Measurements from ENCODE around the gene CLN5.

Gene CLN5

DNA sequence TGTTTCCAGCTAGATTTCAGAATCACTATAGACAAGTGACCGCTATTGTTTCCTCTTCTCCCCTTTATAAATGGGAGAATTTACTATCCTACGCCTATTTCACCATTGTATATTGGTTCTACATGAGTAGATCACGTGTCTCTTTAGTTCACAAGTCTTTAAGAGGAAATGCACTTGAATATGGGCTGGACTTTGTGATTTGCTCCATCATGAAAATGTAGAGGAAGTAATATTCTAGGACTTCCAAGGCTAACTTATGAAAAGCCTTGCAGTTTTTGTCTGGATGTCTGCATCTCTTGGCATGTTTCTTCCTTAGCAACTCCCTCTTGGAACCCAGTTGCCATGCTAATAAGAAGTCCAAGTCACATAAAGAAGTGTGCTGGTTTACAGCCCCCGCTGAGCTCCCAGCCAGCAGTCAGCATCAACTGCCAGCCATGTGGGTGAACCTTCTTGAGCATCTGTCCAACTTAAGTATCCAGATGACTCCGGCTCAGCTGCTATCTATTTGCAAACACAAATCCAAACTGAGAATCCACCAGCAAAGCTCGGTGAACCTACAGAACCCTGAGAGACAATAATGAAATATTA, 39.9 kb downstream of the CLN5 start:
- Histone ChIP-seq H3K27me3 (no peaks in the 10 kb centered on the region), H3K4me1 (ENCODE audit: control insufficient read depth in 1 of 2, insufficient read depth in 1 of 2, low read depth in 1 of 2, low read length in 1 of 2) (peaks cover 7 to 10% of the 10 kb centered on the region in 2 experiments), H3K27ac (no peak overlapping the region), H3K36me3 (no peaks in the 10 kb centered on the region), H3K4me3 (ENCODE audit: low read depth in 1 of 2, low read length in 1 of 2) (no peak overlapping the region), H3K9me3 (no peaks in the 10 kb centered on the region)
- TF ChIP-seq, protein P1, sequence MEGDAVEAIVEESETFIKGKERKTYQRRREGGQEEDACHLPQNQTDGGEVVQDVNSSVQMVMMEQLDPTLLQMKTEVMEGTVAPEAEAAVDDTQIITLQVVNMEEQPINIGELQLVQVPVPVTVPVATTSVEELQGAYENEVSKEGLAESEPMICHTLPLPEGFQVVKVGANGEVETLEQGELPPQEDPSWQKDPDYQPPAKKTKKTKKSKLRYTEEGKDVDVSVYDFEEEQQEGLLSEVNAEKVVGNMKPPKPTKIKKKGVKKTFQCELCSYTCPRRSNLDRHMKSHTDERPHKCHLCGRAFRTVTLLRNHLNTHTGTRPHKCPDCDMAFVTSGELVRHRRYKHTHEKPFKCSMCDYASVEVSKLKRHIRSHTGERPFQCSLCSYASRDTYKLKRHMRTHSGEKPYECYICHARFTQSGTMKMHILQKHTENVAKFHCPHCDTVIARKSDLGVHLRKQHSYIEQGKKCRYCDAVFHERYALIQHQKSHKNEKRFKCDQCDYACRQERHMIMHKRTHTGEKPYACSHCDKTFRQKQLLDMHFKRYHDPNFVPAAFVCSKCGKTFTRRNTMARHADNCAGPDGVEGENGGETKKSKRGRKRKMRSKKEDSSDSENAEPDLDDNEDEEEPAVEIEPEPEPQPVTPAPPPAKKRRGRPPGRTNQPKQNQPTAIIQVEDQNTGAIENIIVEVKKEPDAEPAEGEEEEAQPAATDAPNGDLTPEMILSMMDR (IDR thresholded peaks at IDR 0.05) = no peak

DNA sequence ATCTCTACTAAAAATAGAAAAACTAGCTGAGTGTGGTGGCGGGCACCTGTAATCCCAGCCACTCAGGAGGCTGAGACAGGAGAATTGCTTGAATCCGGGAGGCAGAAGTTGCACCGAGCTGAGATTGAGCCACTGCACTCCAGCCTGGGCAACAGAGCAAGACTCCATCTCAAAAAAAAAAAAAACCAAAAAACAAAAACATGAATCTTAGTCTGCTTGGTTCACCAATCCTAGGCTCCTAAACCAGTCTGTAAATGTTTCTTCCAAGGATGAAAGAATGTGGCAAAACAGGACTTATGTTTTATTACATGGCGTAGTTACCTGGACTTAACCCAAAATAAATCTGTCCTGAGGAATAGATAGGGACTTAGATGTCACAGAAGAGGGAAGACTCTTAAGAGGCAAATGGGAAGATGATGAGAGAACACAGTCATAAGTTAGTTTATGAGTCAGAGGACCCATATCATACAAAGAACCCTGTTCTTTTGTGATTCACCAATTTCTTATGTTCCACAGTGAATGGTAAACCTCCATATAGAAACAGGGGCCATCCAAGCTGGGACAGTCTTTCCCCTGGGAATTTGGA, 41.9 kb downstream of the CLN5 start:
- no peaks in the 10 kb centered on the region for H3K9me3 ChIP-seq
- no peaks in the 10 kb centered on the region for H3K36me3 ChIP-seq
- no peak overlapping the region for H3K27ac ChIP-seq
- H3K27me3 ChIP-seq = no peaks in the 10 kb centered on the region
- TF ChIP-seq, protein P1 (IDR thresholded peaks at IDR 0.05) = no peak
- no peaks in the 10 kb centered on the region for H3K4me1 ChIP-seq (ENCODE audit: control insufficient read depth in 1 of 2, insufficient read depth in 1 of 2, low read depth in 1 of 2, low read length in 1 of 2)
- no peak overlapping the region for H3K4me3 ChIP-seq (ENCODE audit: low read depth in 1 of 2, low read length in 1 of 2)

DNA sequence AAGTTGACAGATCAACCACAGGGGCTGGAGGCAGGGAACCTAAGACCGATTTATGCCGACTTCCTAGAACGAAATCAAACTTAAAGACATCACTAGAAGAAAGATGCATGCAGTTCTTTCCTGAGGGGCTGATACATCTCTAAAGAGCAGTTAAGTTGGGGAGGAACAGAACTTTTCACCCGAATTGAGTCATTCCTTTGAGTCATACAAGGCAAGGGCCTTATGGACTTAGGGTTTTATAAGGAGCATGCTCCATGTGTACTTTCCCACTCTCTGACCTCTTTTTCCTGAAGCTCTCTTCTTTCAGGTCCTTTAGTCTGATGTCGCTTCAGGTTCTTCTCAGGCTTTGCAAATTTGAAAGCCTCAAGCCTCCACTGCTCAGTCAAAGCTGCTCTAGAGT, 43.0 kb downstream of the CLN5 start:
- Histone ChIP-seq H3K36me3 (no peaks in the 10 kb centered on the region), H3K27me3 (no peaks in the 10 kb centered on the region), H3K27ac (no peak overlapping the region), H3K4me3 (ENCODE audit: low read depth in 1 of 2, low read length in 1 of 2) (no peak overlapping the region), H3K9me3 (no peaks in the 10 kb centered on the region), H3K4me1 (ENCODE audit: control insufficient read depth in 1 of 2, insufficient read depth in 1 of 2, low read depth in 1 of 2, low read length in 1 of 2) (no peaks in the 10 kb centered on the region)
- TF ChIP-seq, protein P1 (IDR thresholded peaks at IDR 0.05) = no peak

DNA sequence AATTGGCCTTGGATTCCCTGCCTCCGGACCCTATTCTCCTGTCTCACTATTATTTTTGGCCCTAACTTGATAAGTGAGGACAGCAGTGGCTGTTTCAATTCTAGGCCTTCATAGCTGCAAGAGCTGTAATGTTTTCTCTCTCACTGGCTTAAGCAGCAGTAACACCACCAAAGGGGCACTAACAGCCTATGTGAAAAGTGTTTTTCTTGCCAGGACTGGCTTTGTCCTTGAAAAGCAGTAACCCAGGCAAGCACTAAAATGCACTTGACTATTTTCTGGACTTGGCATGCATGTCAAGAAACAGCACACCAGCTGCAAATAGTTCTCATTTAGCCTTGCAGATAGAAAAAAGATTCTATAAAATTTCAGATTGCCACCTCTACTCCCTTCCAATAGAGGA, 44.4 kb downstream of the CLN5 start:
- TF ChIP-seq, protein P1 (IDR thresholded peaks at IDR 0.05) = no peak
- Histone ChIP-seq H3K27ac (no peak overlapping the region), H3K27me3 (no peaks in the 10 kb centered on the region), H3K36me3 (no peaks in the 10 kb centered on the region), H3K9me3 (no peaks in the 10 kb centered on the region), H3K4me3 (ENCODE audit: low read depth in 1 of 2, low read length in 1 of 2) (no peak overlapping the region), H3K4me1 (ENCODE audit: control insufficient read depth in 1 of 2, insufficient read depth in 1 of 2, low read depth in 1 of 2, low read length in 1 of 2) (no peaks in the 10 kb centered on the region)

DNA sequence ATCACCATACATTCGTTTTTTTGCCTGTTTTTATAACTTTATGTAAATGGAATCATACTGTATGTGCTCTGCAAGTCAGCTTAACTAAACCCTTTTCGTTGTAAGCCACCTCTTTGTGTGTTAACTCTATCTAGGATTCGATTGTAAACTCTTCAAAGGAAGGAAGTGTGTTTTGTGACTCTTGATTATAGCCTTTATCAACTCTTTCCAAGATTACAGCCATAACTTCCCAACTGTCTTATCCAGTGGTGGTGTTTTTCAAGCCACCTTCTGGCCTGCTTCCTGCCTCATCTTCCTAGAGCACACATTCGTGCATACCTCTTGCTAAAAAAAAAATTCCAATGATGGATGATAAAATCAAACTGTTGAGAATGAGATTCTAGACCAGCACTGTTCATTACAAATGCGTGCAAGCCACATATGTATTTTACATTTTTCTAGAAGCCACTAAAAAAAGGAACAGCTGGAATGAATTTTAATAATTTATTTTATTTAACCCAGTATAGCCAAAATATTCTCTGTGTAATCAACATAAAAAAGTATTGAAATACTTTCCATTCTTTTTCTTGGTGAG, 47.1 kb downstream of the CLN5 start:
- H3K27ac ChIP-seq = no peak overlapping the region
- TF ChIP-seq, protein P1 (IDR thresholded peaks at IDR 0.05) = no peak

More for the DNA sequence above, 47.1 kb downstream of the CLN5 start:
- no peak overlapping the region for H3K4me3 ChIP-seq (ENCODE audit: low read depth in 1 of 2, low read length in 1 of 2)
- no peaks in the 10 kb centered on the region for H3K27me3 ChIP-seq
- H3K36me3 ChIP-seq = peaks cover 13% of the 10 kb centered on the region
- no peaks in the 10 kb centered on the region for H3K9me3 ChIP-seq
- H3K4me1 ChIP-seq (ENCODE audit: control insufficient read depth in 1 of 2, insufficient read depth in 1 of 2, low read depth in 1 of 2, low read length in 1 of 2) = no peaks in the 10 kb centered on the region
